Left lung (tissue), 10 donors: ENCODE measurements around the gene PTPN3. TPM values are rescaled to one million over a fixed set of nuclear protein-coding genes. Genes with fewer than 3 reads are reported as not detected.

Source experiments
- ATAC-seq: fragments of 200-7000 bp; cut with Tn5 transposase; one replicate; pipeline ENCODE4 v1.9.1; 2020; ENCODE audit warnings: moderate library complexity
- DNase-seq, 4 donors: peaks; one replicate each; pipeline ENCODE4 v3.0.0-alpha.2; 2013 to 2020
- H3K27ac ChIP-seq, 2 donors: fragments of 200-600 bp; sonication (generic) in 1 of 2; one replicate each; pipeline versions ENCODE4 v1.5.0 to v1.8.0; 2020 to 2021
- H3K27me3 ChIP-seq, 2 donors: fragments of 200-600 bp; sonication (generic) in 1 of 2; one replicate each; pipeline versions ENCODE4 v1.5.0 to v1.8.0; 2020 to 2021
- H3K36me3 ChIP-seq, 2 donors: fragments of 200-600 bp; sonication (generic) in 1 of 2; one replicate each; pipeline versions ENCODE4 v1.5.0 to v1.8.0; 2020 to 2021
- H3K4me1 ChIP-seq, 2 donors: fragments of 200-600 bp; one replicate each; pipeline ENCODE4 v1.8.0; 2021
- H3K4me3 ChIP-seq, 2 donors: fragments of 200-600 bp; sonication (generic) in 1 of 2; one replicate each; pipeline versions ENCODE4 v1.5.0 to v1.8.0; 2020 to 2021; ENCODE audit warnings: mild to moderate bottlenecking in 1 of 2
- H3K9me3 ChIP-seq, 2 donors: fragments of 200-600 bp; sonication (generic) in 1 of 2; one replicate each; pipeline versions ENCODE4 v1.5.0 to v1.8.0; 2020 to 2021
- intact Hi-C, 2 donors: fragments of 100-400 bp; cut with DNase I; formaldehyde crosslinking; loops; one replicate each; pipeline versions ENCODE4 v1.11.2 to v1.14.2; 2022
- microRNA-seq, 2 donors: library from miRNA; unstranded; fragments of <30 nt; microRNA quantifications; one replicate each; pipeline ENCODE4, GENCODE V29; 2019
- polyA plus RNA-seq, 6 donors: library from polyadenylated mRNA; unstranded; fragments of 120-200 nt; gene quantifications; one replicate each; pipeline ENCODE4 v1.2.1, GENCODE V29; 2013; ENCODE audit not compliant: insufficient read length in 6 of 6
- total RNA-seq, 2 donors: library from RNA; stranded (reverse); fragmentation: NEBNext Ultra II Directional; extraction: Animal tissue kit (Norgen Biotek cat#: 25700); gene quantifications; one replicate each; pipeline ENCODE4 v1.2.1, GENCODE V29; 2021
- TF ChIP-seq, protein P1 (sequence below), 2 donors: fragments of 200-600 bp; sonication (generic) in 1 of 2; IDR thresholded peaks; one replicate each; pipeline versions ENCODE4 v1.5.0 to v1.8.0; 2021; ENCODE audit warnings: antibody characterized with exemption in 2 of 2
- donor health status: DM: no; HTN: yes; CAD: no.
- donor health status: DM: no; HTN: no; CAD: no.

Gene PTPN3
- total and polyA plus RNA-seq, 8 donors: 7.7 to 16.6 (median 15.7) TPM

GRCh38 chr9:109328978-109329637 is 169.0 kb downstream of the PTPN3 start:
- intact Hi-C loops: no loop called here
- Histone ChIP-seq H3K4me3 (no peak overlapping the region), H3K36me3 (no peaks in the 10 kb centered on the region), H3K27ac (peak overlapping the region; percentile 42 to 53), H3K9me3 (no peaks in the 10 kb centered on the region), H3K27me3 (peaks cover 0 to 17% of the 10 kb centered on the region in 2 donors), H3K4me1 (peaks cover 0 to 17% of the 10 kb centered on the region in 2 donors)
- peak; percentile 73 for ATAC-seq
- DNase-seq: peak in 3 of 4 donors; percentile 57 to 81 (median 77)
- TF ChIP-seq, protein P1, sequence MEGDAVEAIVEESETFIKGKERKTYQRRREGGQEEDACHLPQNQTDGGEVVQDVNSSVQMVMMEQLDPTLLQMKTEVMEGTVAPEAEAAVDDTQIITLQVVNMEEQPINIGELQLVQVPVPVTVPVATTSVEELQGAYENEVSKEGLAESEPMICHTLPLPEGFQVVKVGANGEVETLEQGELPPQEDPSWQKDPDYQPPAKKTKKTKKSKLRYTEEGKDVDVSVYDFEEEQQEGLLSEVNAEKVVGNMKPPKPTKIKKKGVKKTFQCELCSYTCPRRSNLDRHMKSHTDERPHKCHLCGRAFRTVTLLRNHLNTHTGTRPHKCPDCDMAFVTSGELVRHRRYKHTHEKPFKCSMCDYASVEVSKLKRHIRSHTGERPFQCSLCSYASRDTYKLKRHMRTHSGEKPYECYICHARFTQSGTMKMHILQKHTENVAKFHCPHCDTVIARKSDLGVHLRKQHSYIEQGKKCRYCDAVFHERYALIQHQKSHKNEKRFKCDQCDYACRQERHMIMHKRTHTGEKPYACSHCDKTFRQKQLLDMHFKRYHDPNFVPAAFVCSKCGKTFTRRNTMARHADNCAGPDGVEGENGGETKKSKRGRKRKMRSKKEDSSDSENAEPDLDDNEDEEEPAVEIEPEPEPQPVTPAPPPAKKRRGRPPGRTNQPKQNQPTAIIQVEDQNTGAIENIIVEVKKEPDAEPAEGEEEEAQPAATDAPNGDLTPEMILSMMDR (IDR thresholded peaks at IDR 0.05): no peak

Small RNA genes lying within 50 kb of the gene (microRNA-seq; reads per million reads assigned to microRNA genes)
- 0.17 to 0.96 reads per million in 2 donors for gene MIR3927

Other genes starting within 250 kb of the PTPN3 start
- 10 to 100 TPM; 11.6 to 17.7 TPM for gene EPB41L4B, start 177.2 kb downstream of the PTPN3 start, total RNA-seq
- gene EPB41L4B, start 177.2 kb downstream of the PTPN3 start, polyA plus RNA-seq: 10 to 100 TPM; 10.3 to 17.6 (median 15.3) TPM